COLO829 (cell line): Measurements from ENCODE around the gene ZNF385D.
"Not testable (repeated sequence)": the region's sequence is repeated elsewhere in the genome, so short reads cannot be mapped to it uniquely, and the experiment has no call there.

Experiments
- DNase-seq: peaks from one replicate; pipeline ENCODE4 v3.0.0; 2012; ENCODE audit warnings: low spot score

The ZNF385D gene

GRCh38 chr3:21515417-21515816 is 235.6 kb downstream of the ZNF385D start:
- no peak for DNase-seq

- DNase-seq = no peak
These were observed 241.1 kb downstream of the ZNF385D start for GRCh38 chr3:21509731-21510470.

DNA sequence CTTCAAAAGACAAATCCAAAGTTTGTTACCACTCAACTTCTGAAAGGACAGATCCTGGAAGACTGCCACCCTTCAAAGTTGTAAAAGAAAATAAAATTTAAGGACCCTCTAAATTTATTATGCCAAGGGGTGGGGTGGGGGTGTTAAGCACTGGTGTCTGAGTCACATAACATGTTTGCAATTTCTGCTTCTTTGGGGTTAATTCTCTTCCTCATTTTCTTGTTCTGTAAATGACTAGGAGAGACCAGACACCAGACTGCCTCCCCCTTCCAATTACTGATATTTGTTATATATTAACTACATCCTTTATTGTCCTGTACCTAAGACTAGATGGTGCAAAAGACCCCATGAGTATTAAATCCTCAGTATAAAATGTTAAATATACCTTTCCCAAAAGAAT is 242.8 kb downstream of the ZNF385D start:
- no peak for DNase-seq

DNA sequence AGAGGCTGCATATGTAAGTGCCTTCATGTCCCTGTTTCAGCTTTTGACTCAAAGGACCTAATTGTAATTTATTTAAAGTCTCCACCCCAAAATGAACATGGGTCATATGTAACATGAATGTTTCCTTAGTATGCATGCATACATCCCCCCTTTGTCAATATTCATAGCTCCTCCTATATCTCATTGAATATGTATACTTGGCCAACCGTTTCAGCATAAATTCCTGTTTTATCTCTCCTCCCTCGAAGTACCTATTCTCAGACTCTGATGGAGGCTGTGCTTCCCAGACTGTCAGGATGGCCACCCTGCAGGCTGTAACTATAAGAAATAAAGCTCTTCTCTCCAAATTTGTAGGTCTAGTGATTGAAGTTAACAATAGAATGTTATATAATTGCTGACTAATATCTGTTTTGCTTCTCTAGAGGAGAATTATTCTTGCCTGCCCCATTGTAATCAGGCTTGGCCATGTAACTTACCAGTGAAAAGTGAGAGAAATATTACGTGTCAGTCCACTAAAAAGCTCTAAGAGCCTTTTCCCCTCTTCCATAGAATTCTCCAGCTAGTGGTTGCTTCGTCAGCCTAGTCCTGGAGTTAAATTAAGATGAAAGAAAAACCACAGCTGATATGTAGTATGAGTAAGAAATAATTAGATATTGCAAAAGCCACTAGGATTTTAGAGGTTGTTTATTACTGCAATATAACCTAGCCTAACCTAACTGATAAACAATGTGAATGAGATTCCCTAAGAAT is 245.1 kb downstream of the ZNF385D start:
- no peak for DNase-seq

- no peak for DNase-seq
These were observed 248.4 kb downstream of the ZNF385D start for GRCh38 chr3:21502656-21503055.

- DNase-seq = no peak
These were observed 250.2 kb downstream of the ZNF385D start for GRCh38 chr3:21500834-21501233.

DNA sequence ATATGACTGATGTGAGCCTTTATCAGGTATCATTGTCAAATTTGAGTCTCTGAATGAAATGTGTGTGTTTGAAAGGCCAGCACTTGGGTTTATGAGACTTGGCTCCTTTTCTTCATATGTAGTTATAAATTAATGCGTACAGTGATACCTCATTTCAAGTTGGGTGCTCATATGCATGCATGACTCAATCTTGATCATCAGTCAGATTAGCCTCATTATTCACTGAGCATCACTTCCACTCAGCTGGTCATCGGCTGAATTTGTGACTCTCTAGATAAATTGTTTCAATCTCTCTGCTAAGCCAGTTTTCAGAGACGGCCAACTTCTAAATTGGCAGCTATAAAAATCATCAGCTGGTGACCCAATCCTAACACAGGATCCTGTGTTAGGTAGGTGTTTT is 260.3 kb downstream of the ZNF385D start:
- DNase-seq = not testable (repeated sequence)

DNA sequence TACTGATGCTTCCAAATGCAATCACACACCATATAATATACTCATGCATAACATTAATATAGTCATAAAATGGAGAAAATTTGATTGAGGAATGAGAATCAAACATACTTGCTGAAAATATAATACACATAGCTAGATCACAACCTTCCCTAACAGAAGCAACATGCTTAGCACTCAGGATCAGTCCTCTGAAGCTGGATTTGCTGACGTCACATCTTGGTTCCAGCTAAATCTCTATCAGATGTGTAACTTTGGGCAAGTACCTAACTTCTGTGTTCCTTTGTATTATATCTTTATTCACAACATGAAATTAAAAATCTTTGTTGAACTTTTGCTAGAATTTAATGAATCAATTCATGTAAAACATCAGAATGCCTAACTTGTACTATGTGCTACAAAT is 263.5 kb downstream of the ZNF385D start:
- no peak for DNase-seq

- DNase-seq = not testable (repeated sequence)
These were observed 264.7 kb downstream of the ZNF385D start for GRCh38 chr3:21486024-21486935.

DNA sequence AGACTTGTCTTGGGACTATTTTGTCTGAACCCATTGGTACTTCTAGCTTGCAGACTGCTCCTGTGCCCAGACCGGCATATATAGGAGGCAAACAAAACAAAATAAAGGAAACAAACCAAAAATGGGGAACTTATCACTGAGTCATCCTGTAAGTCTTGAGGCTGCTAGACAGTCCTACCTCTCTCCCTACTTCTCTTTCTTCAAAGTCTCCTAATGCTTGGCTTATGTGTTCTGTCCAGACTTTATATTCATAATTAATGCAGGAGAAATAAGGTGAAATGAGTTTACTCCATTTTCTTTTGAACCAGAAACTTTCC is 266.2 kb downstream of the ZNF385D start:
- DNase-seq = no peak

DNA sequence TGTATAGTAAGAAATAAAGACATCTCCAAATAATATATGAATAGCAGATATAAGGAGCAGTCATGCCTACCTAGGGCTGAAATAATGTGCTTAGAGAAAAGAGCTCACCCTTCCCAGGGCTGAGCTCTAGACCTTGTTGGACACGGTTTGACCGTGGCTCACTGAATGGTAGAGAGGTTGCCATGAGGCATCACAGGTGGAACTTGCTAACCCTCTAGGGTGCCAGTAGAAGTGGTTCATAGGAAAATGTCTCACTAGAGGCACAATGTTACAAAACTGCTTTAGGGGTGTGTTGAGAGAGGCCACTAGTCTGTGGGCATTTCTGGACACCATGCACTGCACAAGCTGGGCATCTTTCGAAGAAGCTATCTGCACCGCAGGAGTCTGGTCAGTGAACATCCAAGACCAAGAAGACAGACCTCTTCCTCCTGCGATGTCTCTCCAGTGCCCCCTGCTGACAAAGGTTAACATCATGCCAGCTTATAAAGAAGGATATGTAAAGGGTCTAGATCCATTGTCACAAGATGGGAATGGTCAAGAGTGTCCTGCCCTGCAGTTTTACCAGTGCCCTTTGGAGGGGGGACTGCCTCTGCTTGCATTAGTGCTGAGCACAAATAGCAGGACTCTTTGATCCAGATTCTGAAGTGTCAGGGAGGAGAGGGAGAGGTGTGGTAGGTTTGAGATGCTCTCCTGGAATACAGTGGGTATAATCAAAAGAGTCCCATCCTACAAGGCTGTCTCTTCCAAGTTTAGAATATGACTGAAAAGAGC is 266.8 kb downstream of the ZNF385D start:
- peak; percentile 16 for DNase-seq

DNA sequence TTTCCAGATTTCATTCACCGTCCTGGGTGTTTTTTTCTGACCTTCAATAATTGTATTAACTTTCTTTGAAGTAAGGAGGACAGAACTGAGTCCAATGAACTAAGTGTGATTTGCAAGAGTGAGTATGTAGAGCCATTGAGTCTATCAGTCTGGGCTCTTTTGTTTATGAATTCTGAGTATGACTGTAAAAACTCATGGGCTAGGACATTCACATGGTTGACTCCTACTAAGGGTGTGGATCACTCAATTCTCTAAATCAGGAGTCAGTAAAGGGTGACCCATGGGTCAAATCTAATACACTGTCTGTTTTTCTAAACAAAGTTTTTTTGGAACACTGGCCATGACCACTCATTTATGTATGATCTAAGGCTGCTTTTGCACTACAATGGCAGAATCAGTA is 269.0 kb downstream of the ZNF385D start:
- DNase-seq = no peak

DNA sequence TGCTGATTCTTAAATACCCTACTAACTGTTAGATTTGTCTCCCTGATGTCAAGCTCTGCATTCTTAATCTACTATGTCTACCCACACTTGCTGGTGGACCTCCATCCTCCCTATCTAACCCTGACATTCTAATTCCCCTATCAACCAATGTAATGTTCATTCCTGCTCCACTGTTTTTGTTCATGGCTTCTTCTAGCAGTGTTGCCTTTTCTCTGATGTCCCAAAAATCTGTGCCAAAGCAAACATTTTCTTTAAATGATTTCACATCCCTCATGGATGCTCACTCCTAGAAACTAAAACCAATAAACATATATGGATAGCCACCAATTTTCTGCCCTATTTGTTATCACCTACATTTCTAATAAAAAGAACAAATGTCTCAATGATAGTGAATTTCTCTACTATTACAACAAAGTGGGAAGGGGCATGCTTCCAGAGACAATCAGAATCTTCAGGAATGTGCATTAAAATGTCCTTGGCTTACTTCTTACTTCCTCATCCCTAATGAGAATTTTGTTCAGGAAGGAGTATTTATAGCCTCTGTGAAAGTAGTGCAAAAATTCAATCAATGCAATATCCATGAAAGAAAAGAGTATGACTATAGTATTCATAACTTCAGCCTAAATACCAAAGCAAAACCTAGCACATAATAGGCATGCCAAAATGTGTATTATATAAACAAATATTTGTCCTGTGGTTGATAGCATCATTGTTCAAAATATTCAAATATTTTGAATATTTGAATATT is 273.3 kb downstream of the ZNF385D start:
- no peak for DNase-seq

DNA sequence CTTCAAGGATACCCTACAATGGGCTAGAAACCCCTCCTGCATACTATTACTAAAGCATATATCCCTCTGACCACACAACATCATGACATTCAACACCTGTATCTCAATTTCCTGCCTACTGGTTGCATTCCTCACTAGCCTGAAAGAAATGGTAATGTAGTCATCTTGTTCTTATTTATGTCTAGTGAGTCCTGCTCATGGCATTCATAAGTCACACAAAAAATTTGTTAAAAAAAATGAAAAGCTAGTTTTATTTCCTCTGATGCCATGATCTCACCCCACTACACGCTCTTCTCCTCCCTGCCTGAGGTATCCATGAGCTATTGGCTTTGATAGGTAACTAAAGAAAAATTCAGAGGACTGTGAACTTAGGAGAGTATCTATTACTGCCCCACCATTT is 284.5 kb downstream of the ZNF385D start:
- DNase-seq = no peak

DNA sequence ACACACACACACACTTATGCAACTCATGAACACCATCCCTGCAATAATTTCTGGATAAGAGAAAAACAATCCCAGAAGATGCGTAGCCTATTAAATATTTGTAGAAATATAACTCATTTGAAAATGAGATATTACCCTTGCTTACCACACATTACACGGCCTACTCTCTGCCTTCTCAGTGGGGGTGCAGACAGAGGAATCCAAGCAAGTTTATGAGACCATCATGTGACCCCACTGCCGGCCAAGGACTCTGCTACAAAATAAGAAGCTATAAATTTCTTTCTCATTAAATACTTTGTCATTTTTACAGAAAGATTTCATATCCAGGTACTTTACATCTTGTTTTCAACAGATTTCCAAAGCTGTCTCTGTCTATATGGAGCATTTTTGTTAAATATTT is 286.3 kb downstream of the ZNF385D start:
- DNase-seq = no peak

GRCh38 chr3:21463319-21463718 is 287.7 kb downstream of the ZNF385D start:
- no peak for DNase-seq

GRCh38 chr3:21462141-21462540 is 288.9 kb downstream of the ZNF385D start:
- DNase-seq = no peak

GRCh38 chr3:21457084-21457483 is 293.9 kb downstream of the ZNF385D start:
- no peak for DNase-seq

DNA sequence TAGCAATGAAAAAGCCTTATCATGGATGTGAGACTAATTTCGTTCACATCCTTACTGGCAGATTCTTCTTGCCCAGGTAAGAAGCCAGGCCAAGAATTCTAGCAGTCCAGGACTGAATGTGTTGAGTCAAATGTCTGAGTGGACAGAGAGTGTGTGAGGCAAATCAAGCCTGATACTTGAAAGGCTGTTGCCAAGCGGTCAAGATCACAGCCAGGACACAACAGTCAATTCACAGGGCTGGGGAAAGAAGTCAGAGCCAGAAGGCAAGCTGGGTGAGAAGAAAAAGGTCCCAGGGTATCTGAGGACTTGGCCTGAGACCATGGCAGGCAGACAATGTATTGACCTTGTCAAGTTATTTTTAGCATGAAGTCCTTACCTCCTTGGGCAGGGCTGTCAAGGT is 301.3 kb downstream of the ZNF385D start:
- no peak for DNase-seq

DNA sequence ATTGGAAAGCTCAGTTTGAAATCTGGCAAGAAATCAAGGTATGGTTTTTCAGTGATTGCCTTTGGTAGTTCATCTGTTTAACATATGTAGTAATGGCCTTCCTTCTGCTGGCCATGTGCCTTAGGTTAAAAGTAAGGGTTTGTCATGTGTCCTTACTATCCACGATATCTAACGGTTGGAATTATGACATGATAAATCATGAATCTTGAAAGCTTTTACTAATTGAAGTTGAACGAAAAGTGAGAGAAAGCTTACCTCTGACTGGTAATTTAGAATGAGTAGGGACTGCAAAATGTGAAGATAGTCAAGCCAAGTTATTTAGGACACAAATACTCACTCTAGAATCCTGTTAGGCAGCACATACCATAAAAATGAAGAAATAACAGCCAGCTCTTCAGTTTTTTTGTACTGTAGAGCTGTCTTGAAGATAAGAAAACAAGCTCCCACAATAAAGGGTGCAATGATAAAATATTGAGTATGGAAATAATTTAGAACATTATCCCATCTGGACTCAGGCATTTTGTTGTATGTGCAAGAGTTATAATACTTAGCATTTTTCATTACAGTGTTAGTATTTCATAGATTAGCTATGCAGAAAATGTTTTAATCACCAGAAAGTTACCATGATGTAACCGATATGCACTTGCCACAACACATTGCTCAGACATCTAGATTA is 303.4 kb downstream of the ZNF385D start:
- DNase-seq = no peak
